A549 (cell line): ENCODE measurements around the gene RBKS.

Experiments used
- CHD4 ChIP-seq: fragments of 200-600 bp; sonication (generic); IDR thresholded peaks from 2 replicates; pipeline ENCODE4 v1.6.1; 2016; ENCODE audit warnings: antibody characterized with exemption, mild to moderate bottlenecking, borderline replicate concordance
- ESRRA ChIP-seq: fragments of 150-350 bp; IDR thresholded peaks from 2 replicates; pipeline ENCODE4 v1.6.1; 2014; ENCODE audit warnings: mild to moderate bottlenecking, low read length, borderline replicate concordance
- RFX5 ChIP-seq: fragments of 450-650 bp; IDR thresholded peaks from 2 replicates; pipeline ENCODE4 v1.7.1; 2014; ENCODE audit warnings: antibody characterized with exemption, mild to moderate bottlenecking, moderate library complexity
- SMC3 ChIP-seq: fragments of >200 bp; sonication (Bioruptor Twin); formaldehyde crosslinking; IDR thresholded peaks from 3 replicates; pipeline ENCODE4 v1.6.1; 2018; ENCODE audit warnings: inconsistent platforms
- TF ChIP-seq, protein P1 (sequence below): fragments of 150-350 bp; IDR thresholded peaks from 2 replicates; pipeline ENCODE4 v1.6.1; 2014; ENCODE audit warnings: low read depth, mild to moderate bottlenecking, low read length
- TF ChIP-seq, protein P2 (sequence below): fragments of >200 bp; sonication (Bioruptor Twin); formaldehyde crosslinking; IDR thresholded peaks from 3 replicates; pipeline ENCODE4 v1.5.1; 2016

DNA sequence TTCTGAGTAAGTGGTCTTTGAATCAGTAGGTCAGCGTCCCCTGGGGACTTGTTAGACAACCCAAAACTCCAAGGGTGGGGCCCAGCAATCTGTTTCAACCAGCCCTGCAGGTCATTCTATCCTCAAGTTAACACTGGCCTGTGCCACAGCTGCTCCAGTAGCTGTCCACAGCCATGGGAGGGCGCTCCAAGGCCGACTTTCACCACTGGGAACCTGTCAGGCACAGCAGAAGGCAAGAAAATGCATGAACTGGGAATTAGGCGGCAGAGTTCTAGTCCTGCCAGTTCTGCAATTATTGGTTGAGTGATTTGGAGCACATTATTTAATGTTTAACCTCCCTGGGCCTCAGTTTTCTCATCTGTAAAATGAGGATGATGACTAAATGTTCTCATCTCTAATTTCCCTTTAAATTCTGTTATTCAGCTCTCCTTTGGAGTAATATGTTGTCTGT lies 136.0 kb downstream of the RBKS start:
- TF ChIP-seq, protein P1, sequence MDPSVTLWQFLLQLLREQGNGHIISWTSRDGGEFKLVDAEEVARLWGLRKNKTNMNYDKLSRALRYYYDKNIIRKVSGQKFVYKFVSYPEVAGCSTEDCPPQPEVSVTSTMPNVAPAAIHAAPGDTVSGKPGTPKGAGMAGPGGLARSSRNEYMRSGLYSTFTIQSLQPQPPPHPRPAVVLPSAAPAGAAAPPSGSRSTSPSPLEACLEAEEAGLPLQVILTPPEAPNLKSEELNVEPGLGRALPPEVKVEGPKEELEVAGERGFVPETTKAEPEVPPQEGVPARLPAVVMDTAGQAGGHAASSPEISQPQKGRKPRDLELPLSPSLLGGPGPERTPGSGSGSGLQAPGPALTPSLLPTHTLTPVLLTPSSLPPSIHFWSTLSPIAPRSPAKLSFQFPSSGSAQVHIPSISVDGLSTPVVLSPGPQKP = no peak
- TF ChIP-seq SMC3 = peak; percentile 97
- TF ChIP-seq RFX5 = no peak
- TF ChIP-seq, protein P2, sequence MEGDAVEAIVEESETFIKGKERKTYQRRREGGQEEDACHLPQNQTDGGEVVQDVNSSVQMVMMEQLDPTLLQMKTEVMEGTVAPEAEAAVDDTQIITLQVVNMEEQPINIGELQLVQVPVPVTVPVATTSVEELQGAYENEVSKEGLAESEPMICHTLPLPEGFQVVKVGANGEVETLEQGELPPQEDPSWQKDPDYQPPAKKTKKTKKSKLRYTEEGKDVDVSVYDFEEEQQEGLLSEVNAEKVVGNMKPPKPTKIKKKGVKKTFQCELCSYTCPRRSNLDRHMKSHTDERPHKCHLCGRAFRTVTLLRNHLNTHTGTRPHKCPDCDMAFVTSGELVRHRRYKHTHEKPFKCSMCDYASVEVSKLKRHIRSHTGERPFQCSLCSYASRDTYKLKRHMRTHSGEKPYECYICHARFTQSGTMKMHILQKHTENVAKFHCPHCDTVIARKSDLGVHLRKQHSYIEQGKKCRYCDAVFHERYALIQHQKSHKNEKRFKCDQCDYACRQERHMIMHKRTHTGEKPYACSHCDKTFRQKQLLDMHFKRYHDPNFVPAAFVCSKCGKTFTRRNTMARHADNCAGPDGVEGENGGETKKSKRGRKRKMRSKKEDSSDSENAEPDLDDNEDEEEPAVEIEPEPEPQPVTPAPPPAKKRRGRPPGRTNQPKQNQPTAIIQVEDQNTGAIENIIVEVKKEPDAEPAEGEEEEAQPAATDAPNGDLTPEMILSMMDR = peak; percentile 96
- TF ChIP-seq CHD4 = no peak
- no peak for TF ChIP-seq ESRRA
